ENCODE measurements around the gene GABBR2.

DNA sequence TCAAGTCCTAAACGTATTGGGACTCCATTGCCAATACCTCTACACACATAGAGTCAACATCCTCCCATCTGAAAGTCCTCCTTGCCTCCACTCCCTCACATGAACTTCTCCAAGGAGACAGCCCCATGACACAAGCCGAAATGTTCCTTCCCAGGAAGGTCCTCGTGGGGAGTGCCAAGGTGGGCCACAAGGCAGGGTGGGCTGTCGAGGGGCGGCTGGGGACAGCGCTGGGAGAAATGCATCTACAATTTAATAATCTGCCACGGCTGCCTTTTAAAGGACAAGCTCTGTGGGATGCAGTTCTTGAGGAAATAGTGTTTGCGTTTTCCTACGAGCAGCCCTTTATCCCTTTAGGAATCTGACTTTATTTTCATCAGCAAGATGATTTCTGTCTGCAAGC lies 138.7 kb downstream of the GABBR2 start:
- TF ChIP-seq, protein P1, sequence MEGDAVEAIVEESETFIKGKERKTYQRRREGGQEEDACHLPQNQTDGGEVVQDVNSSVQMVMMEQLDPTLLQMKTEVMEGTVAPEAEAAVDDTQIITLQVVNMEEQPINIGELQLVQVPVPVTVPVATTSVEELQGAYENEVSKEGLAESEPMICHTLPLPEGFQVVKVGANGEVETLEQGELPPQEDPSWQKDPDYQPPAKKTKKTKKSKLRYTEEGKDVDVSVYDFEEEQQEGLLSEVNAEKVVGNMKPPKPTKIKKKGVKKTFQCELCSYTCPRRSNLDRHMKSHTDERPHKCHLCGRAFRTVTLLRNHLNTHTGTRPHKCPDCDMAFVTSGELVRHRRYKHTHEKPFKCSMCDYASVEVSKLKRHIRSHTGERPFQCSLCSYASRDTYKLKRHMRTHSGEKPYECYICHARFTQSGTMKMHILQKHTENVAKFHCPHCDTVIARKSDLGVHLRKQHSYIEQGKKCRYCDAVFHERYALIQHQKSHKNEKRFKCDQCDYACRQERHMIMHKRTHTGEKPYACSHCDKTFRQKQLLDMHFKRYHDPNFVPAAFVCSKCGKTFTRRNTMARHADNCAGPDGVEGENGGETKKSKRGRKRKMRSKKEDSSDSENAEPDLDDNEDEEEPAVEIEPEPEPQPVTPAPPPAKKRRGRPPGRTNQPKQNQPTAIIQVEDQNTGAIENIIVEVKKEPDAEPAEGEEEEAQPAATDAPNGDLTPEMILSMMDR (IDR thresholded peaks at IDR 0.05; ENCODE audit: low read length): no peak
- TF ChIP-seq EZH2 (optimal IDR thresholded peaks at IDR 0.05; ENCODE audit: low read depth, low read length) (no peak), EZH2phosphoT487 (IDR thresholded peaks at IDR 0.05; ENCODE audit: low read length) (no peak)

Data from MM.1S (cell line).